ENCODE results near the gene NOS3. TPM values are rescaled to one million over a fixed set of nuclear protein-coding genes. Genes with fewer than 3 reads are reported as not detected.
A peak's percentile ranks its signal among the peaks of the same experiment; 100 is the strongest.

NOS3 gene
- total and polyA plus RNA-seq, 2 of the 13 experiments (the other 11 are each of a cell fraction or from before 2014, with no cell fraction given), result 3.7 to 7.5 TPM

DNA sequence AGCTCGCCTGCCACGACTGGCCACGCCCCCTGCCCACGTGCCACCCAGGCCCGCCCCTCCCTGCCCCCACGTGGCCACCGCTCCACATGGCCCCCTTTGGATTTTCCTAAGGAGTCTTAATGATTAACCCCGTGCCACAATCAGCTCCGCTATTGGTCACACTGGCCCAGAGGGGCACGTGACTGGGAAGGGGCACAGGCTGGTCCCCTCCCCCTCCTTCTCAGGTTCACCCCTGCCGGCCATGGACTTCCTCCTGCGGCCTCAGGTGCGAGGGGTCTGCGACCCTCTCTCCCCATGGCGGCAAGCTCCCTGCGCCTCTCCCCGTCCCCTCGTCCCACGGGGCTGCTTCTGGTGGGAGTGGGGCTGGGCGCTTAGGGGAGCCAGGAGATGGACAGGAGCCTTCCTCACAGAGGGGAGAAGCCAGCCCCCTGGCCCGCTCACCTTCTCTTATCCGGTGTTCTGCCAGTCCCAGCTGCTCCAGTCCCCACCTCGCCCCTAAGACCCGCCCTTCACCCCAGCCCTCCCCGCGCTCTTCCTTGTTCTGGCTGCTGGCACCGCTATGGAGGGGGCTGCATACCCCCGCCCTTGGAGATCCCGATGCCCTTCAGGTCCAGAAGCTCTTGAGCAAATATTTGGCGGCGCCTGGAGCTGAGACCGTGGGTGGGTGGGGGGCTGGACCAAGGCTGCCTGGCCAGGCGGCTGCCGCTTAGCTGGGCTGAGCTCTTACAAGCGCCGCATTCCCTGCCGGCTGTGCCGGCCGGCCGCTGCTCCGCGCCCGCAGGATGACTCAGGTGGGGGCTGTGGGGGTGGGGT is 71.8 kb downstream of the NOS3 start (continued):
- TF ChIP-seq, protein P1, sequence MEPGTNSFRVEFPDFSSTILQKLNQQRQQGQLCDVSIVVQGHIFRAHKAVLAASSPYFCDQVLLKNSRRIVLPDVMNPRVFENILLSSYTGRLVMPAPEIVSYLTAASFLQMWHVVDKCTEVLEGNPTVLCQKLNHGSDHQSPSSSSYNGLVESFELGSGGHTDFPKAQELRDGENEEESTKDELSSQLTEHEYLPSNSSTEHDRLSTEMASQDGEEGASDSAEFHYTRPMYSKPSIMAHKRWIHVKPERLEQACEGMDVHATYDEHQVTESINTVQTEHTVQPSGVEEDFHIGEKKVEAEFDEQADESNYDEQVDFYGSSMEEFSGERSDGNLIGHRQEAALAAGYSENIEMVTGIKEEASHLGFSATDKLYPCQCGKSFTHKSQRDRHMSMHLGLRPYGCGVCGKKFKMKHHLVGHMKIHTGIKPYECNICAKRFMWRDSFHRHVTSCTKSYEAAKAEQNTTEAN (CRISPR knock-in tag; conservative IDR thresholded peaks at IDR 0.05), result no peak
- TF ChIP-seq HDAC1 (CRISPR knock-in tag; IDR thresholded peaks at IDR 0.05) (peak; percentile 54), ZNF749 (CRISPR knock-in tag; IDR thresholded peaks at IDR 0.05; ENCODE audit: borderline replicate concordance) (no peak), ZNF747 (CRISPR knock-in tag; IDR thresholded peaks at IDR 0.05; ENCODE audit: borderline replicate concordance) (no peak), ZNF569 (CRISPR knock-in tag; IDR thresholded peaks at IDR 0.05; ENCODE audit: borderline replicate concordance) (no peak), NKX3-1 (CRISPR knock-in tag; IDR thresholded peaks at IDR 0.05) (no peak), SPEN (CRISPR knock-in tag; IDR thresholded peaks at IDR 0.05; ENCODE audit: low read depth) (peak; percentile 16; the same call in 1 of the 2 replicates), CHD4 (IDR thresholded peaks at IDR 0.05; ENCODE audit: borderline replicate concordance, low read length) (peak; percentile 52), ZNF34 (CRISPR knock-in tag; IDR thresholded peaks at IDR 0.05; ENCODE audit: borderline replicate concordance) (0 out of 2 replicates have a peak, but pooled peaks have one; percentile 36), MTF1 (CRISPR knock-in tag; IDR thresholded peaks at IDR 0.05) (no peak), GTF3A (CRISPR knock-in tag; conservative IDR thresholded peaks at IDR 0.05) (no peak), FOXP1 (IDR thresholded peaks at IDR 0.05) (no peak), FOXP1 (CRISPR knock-in tag; IDR thresholded peaks at IDR 0.05) (no peak), IKZF1 (IDR thresholded peaks at IDR 0.05) (no peak), ATF7-NPFF (CRISPR knock-in tag; IDR thresholded peaks at IDR 0.05; ENCODE audit: low read depth) (peak; percentile 78; the same call in 1 of the 2 replicates)
- TF ChIP-seq, protein P2, sequence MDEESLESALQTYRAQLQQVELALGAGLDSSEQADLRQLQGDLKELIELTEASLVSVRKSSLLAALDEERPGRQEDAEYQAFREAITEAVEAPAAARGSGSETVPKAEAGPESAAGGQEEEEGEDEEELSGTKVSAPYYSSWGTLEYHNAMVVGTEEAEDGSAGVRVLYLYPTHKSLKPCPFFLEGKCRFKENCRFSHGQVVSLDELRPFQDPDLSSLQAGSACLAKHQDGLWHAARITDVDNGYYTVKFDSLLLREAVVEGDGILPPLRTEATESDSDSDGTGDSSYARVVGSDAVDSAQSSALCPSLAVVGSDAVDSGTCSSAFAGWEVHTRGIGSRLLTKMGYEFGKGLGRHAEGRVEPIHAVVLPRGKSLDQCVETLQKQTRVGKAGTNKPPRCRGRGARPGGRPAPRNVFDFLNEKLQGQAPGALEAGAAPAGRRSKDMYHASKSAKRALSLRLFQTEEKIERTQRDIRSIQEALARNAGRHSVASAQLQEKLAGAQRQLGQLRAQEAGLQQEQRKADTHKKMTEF (CRISPR knock-in tag; IDR thresholded peaks at IDR 0.05), result peak; percentile 60
- TF ChIP-seq, protein P3, sequence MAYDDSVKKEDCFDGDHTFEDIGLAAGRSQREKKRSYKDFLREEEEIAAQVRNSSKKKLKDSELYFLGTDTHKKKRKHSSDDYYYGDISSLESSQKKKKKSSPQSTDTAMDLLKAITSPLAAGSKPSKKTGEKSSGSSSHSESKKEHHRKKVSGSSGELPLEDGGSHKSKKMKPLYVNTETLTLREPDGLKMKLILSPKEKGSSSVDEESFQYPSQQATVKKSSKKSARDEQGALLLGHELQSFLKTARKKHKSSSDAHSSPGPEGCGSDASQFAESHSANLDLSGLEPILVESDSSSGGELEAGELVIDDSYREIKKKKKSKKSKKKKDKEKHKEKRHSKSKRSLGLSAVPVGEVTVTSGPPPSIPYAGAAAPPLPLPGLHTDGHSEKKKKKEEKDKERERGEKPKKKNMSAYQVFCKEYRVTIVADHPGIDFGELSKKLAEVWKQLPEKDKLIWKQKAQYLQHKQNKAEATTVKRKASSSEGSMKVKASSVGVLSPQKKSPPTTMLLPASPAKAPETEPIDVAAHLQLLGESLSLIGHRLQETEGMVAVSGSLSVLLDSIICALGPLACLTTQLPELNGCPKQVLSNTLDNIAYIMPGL (CRISPR knock-in tag; IDR thresholded peaks at IDR 0.05; ENCODE audit: borderline replicate concordance in 1 of 2, low read depth in 1 of 2), result peak in 1 of 2 experiments; percentile 25; a peak in 3 of 4 replicates
- TF ChIP-seq, protein P4, sequence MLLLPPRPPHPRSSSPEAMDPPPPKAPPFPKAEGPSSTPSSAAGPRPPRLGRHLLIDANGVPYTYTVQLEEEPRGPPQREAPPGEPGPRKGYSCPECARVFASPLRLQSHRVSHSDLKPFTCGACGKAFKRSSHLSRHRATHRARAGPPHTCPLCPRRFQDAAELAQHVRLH (CRISPR knock-in tag; IDR thresholded peaks at IDR 0.05; ENCODE audit: borderline replicate concordance, low read depth), result no peak
- TF ChIP-seq, protein P5, sequence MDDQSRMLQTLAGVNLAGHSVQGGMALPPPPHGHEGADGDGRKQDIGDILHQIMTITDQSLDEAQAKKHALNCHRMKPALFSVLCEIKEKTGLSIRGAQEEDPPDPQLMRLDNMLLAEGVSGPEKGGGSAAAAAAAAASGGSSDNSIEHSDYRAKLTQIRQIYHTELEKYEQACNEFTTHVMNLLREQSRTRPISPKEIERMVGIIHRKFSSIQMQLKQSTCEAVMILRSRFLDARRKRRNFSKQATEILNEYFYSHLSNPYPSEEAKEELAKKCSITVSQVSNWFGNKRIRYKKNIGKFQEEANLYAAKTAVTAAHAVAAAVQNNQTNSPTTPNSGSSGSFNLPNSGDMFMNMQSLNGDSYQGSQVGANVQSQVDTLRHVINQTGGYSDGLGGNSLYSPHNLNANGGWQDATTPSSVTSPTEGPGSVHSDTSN (CRISPR knock-in tag; IDR thresholded peaks at IDR 0.05; ENCODE audit: borderline replicate concordance), result no peak
- TF ChIP-seq, protein P6, sequence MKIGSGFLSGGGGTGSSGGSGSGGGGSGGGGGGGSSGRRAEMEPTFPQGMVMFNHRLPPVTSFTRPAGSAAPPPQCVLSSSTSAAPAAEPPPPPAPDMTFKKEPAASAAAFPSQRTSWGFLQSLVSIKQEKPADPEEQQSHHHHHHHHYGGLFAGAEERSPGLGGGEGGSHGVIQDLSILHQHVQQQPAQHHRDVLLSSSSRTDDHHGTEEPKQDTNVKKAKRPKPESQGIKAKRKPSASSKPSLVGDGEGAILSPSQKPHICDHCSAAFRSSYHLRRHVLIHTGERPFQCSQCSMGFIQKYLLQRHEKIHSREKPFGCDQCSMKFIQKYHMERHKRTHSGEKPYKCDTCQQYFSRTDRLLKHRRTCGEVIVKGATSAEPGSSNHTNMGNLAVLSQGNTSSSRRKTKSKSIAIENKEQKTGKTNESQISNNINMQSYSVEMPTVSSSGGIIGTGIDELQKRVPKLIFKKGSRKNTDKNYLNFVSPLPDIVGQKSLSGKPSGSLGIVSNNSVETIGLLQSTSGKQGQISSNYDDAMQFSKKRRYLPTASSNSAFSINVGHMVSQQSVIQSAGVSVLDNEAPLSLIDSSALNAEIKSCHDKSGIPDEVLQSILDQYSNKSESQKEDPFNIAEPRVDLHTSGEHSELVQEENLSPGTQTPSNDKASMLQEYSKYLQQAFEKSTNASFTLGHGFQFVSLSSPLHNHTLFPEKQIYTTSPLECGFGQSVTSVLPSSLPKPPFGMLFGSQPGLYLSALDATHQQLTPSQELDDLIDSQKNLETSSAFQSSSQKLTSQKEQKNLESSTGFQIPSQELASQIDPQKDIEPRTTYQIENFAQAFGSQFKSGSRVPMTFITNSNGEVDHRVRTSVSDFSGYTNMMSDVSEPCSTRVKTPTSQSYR (CRISPR knock-in tag; IDR thresholded peaks at IDR 0.05; ENCODE audit: borderline replicate concordance), result peak; percentile 93
